HepG2 (cell line): Measurements from ENCODE around the gene SOCS3. TPM values are rescaled to one million over a fixed set of nuclear protein-coding genes. Genes with fewer than 3 reads are reported as not detected.

ENCODE experiments used
- ARNT ChIP-seq: fragments of 450-650 bp; IDR thresholded peaks from 2 replicates; pipeline ENCODE4 v1.6.1; 2017
- CEBPB ChIP-seq: IDR thresholded peaks from 2 replicates; pipeline ENCODE4 v1.6.1; 2011; ENCODE audit warnings: low read depth, low read length, improper control_type of control experiment, borderline replicate concordance
- CENPX ChIP-seq: sonication (generic); formaldehyde crosslinking; IDR thresholded peaks from 2 replicates; pipeline ENCODE4 v1.9.0; 2021; ENCODE audit warnings: mild to moderate bottlenecking, missing genetic modification reagents, moderate library complexity
- FOSL2 ChIP-seq: sonication (generic); formaldehyde crosslinking; IDR thresholded peaks from 2 replicates; pipeline ENCODE4 v1.4.0; 2020; ENCODE audit warnings: missing genetic modification reagents
- IRX3 ChIP-seq: sonication (generic); formaldehyde crosslinking; IDR thresholded peaks from 2 replicates; pipeline ENCODE4 v1.8.1; 2023; ENCODE audit warnings: mild to moderate bottlenecking, low read depth, missing genetic modification reagents, borderline replicate concordance
- MED8 ChIP-seq: sonication (generic); formaldehyde crosslinking; IDR thresholded peaks from 2 replicates; pipeline ENCODE4 v1.8.1; 2023; ENCODE audit warnings: mild to moderate bottlenecking, missing genetic modification reagents; ENCODE audit not compliant: insufficient replicate concordance
- MTF1 ChIP-seq: sonication (generic); formaldehyde crosslinking; IDR thresholded peaks from 2 replicates; pipeline ENCODE4 v1.5.0; 2020; ENCODE audit warnings: missing genetic modification reagents
- RBAK ChIP-seq: sonication (generic); formaldehyde crosslinking; IDR thresholded peaks from 2 replicates; pipeline ENCODE4 v1.5.1; 2020; ENCODE audit warnings: mild to moderate bottlenecking, missing genetic modification reagents
- TBP ChIP-seq: sonication (generic); formaldehyde crosslinking; IDR thresholded peaks from 2 replicates; pipeline ENCODE4 v1.5.0; 2020; ENCODE audit warnings: missing genetic modification reagents
- THAP11 ChIP-seq: IDR thresholded peaks from 2 replicates; pipeline ENCODE4 v1.6.1; 2016; ENCODE audit warnings: missing biosample characterization, missing genetic modification reagents
- ZNF101 ChIP-seq: sonication (generic); formaldehyde crosslinking; IDR thresholded peaks from 2 replicates; pipeline ENCODE4 v1.4.0; 2020; ENCODE audit warnings: mild to moderate bottlenecking, low read depth, missing genetic modification reagents, borderline replicate concordance
- ZNF24 ChIP-seq: fragments of 450-650 bp; IDR thresholded peaks from 2 replicates; pipeline ENCODE4 v1.6.1; 2017; ENCODE audit warnings: antibody characterized with exemption, mild to moderate bottlenecking
- ZNF33B ChIP-seq: sonication (generic); formaldehyde crosslinking; IDR thresholded peaks from 2 replicates; pipeline ENCODE4 v1.5.1; 2020; ENCODE audit warnings: mild to moderate bottlenecking, missing genetic modification reagents
- ZNF543 ChIP-seq: sonication (generic); formaldehyde crosslinking; IDR thresholded peaks from 2 replicates; pipeline ENCODE4 v1.4.0; 2020; ENCODE audit warnings: mild to moderate bottlenecking, missing genetic modification reagents
- ZNF761 ChIP-seq: sonication (generic); formaldehyde crosslinking; conservative IDR thresholded peaks from 2 replicates; pipeline ENCODE4 v1.4.0; 2020; ENCODE audit warnings: mild to moderate bottlenecking, missing genetic modification reagents
- ZSCAN21 ChIP-seq: sonication (generic); formaldehyde crosslinking; IDR thresholded peaks from 2 replicates; pipeline ENCODE4 v1.8.0; 2022; ENCODE audit warnings: mild to moderate bottlenecking, missing genetic modification reagents, moderate library complexity, borderline replicate concordance
- polyA plus RNA-seq, 8 experiments: library from polyadenylated mRNA; depleted of rRNA in 3 of 8; stranded (reverse) in 7 of 8; unstranded in 1 of 8; fragments of >200 nt; fragmentation: Illumina TruSeq in 4 of 8; extraction: Trizol in 4 of 8; gene quantifications; 2 replicates each; pipeline versions ENCODE4 v1.2.1 to v1.2.3, GENCODE V29; 2011 to 2016; ENCODE audit warnings: low read depth in 4 of 8, missing spikeins in 1 of 8, mixed read lengths in 1 of 8; ENCODE audit not compliant: insufficient read depth in 1 of 8
- total RNA-seq, 5 experiments: library from RNA; depleted of rRNA; stranded (reverse); fragments of >200 nt; fragmentation: Illumina TruSeq; extraction: Trizol; gene quantifications; 2 replicates each; pipeline ENCODE4 v1.2.3, GENCODE V29; 2016; ENCODE audit warnings: low read depth in 1 of 5
- TF ChIP-seq, protein P1 (sequence below): sonication (generic); formaldehyde crosslinking; IDR thresholded peaks from 2 replicates; pipeline ENCODE4 v1.4.0; 2020; ENCODE audit warnings: missing genetic modification reagents
- TF ChIP-seq, protein P2 (sequence below): sonication (generic); formaldehyde crosslinking; IDR thresholded peaks from 2 replicates; pipeline ENCODE4 v1.4.0; 2020; ENCODE audit warnings: missing genetic modification reagents
- TF ChIP-seq, protein P3 (sequence below): IDR thresholded peaks from 2 replicates; pipeline ENCODE4 v1.6.1; 2016; ENCODE audit warnings: control low read depth
- TF ChIP-seq, protein P4 (sequence below): sonication (generic); formaldehyde crosslinking; conservative IDR thresholded peaks from 2 replicates; pipeline ENCODE4 v1.4.0; 2020; ENCODE audit warnings: missing genetic modification reagents

The SOCS3 gene
- total and polyA plus RNA-seq, 2 of the 13 experiments (the other 11 are each of a cell fraction or from before 2014, with no cell fraction given): 0.77 to 2.4 TPM

DNA sequence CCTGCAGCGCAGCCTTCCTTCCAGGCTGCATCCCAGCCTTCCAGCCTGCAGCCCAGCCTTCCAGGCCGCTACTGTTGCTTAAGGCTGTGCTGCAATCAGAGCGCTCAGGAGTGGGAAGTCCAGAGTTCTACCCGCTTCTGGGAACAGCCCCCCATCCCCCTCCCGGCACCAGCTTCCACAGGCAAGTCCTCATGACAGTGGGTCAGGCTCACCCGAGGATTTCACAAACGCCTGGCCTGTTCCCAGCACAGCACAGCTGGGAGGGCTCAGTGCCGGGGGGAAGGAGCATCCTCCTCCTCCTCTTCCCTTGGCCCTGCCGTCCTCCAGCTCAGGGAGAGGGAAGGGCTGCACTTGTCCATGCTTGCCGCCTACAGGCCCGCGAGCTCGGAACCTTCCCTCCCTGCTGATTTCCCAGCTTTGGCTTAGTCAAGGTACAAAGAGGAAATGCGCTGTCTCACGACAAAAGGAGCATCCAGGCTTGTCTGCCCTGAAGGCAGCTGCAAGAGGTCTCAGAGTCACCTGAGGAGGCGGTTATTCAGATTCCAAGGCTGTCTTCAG is 8.3 kb downstream of the SOCS3 start (continued):
- TF ChIP-seq, protein P1, sequence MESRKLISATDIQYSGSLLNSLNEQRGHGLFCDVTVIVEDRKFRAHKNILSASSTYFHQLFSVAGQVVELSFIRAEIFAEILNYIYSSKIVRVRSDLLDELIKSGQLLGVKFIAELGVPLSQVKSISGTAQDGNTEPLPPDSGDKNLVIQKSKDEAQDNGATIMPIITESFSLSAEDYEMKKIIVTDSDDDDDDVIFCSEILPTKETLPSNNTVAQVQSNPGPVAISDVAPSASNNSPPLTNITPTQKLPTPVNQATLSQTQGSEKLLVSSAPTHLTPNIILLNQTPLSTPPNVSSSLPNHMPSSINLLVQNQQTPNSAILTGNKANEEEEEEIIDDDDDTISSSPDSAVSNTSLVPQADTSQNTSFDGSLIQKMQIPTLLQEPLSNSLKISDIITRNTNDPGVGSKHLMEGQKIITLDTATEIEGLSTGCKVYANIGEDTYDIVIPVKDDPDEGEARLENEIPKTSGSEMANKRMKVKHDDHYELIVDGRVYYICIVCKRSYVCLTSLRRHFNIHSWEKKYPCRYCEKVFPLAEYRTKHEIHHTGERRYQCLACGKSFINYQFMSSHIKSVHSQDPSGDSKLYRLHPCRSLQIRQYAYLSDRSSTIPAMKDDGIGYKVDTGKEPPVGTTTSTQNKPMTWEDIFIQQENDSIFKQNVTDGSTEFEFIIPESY: peak; percentile 42; the same call in 1 of the 2 replicates
- TF ChIP-seq MTF1 (CRISPR knock-in tag): no peak
- no peak for TF ChIP-seq CENPX (CRISPR knock-in tag)
- peak; percentile 64 for TF ChIP-seq THAP11 (CRISPR knock-in tag)
- no peak for TF ChIP-seq ZNF761
- peak; percentile 71 for TF ChIP-seq FOSL2
- TF ChIP-seq ZSCAN21: no peak; the same call in 1 of the 2 replicates
- peak; percentile 94 for TF ChIP-seq CEBPB
- no peak for TF ChIP-seq RBAK (CRISPR knock-in tag)
- TF ChIP-seq ZNF543 (CRISPR knock-in tag): no peak
- TF ChIP-seq, protein P2, sequence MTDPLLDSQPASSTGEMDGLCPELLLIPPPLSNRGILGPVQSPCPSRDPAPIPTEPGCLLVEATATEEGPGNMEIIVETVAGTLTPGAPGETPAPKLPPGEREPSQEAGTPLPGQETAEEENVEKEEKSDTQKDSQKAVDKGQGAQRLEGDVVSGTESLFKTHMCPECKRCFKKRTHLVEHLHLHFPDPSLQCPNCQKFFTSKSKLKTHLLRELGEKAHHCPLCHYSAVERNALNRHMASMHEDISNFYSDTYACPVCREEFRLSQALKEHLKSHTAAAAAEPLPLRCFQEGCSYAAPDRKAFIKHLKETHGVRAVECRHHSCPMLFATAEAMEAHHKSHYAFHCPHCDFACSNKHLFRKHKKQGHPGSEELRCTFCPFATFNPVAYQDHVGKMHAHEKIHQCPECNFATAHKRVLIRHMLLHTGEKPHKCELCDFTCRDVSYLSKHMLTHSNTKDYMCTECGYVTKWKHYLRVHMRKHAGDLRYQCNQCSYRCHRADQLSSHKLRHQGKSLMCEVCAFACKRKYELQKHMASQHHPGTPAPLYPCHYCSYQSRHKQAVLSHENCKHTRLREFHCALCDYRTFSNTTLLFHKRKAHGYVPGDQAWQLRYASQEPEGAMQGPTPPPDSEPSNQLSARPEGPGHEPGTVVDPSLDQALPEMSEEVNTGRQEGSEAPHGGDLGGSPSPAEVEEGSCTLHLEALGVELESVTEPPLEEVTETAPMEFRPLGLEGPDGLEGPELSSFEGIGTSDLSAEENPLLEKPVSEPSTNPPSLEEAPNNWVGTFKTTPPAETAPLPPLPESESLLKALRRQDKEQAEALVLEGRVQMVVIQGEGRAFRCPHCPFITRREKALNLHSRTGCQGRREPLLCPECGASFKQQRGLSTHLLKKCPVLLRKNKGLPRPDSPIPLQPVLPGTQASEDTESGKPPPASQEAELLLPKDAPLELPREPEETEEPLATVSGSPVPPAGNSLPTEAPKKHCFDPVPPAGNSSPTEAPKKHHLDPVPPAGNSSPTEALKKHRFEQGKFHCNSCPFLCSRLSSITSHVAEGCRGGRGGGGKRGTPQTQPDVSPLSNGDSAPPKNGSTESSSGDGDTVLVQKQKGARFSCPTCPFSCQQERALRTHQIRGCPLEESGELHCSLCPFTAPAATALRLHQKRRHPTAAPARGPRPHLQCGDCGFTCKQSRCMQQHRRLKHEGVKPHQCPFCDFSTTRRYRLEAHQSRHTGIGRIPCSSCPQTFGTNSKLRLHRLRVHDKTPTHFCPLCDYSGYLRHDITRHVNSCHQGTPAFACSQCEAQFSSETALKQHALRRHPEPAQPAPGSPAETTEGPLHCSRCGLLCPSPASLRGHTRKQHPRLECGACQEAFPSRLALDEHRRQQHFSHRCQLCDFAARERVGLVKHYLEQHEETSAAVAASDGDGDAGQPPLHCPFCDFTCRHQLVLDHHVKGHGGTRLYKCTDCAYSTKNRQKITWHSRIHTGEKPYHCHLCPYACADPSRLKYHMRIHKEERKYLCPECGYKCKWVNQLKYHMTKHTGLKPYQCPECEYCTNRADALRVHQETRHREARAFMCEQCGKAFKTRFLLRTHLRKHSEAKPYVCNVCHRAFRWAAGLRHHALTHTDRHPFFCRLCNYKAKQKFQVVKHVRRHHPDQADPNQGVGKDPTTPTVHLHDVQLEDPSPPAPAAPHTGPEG (CRISPR knock-in tag): no peak
- TF ChIP-seq TBP (CRISPR knock-in tag): no peak
- TF ChIP-seq, protein P3, sequence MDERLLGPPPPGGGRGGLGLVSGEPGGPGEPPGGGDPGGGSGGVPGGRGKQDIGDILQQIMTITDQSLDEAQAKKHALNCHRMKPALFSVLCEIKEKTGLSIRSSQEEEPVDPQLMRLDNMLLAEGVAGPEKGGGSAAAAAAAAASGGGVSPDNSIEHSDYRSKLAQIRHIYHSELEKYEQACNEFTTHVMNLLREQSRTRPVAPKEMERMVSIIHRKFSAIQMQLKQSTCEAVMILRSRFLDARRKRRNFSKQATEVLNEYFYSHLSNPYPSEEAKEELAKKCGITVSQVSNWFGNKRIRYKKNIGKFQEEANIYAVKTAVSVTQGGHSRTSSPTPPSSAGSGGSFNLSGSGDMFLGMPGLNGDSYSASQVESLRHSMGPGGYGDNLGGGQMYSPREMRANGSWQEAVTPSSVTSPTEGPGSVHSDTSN: no peak
- TF ChIP-seq, protein P4, sequence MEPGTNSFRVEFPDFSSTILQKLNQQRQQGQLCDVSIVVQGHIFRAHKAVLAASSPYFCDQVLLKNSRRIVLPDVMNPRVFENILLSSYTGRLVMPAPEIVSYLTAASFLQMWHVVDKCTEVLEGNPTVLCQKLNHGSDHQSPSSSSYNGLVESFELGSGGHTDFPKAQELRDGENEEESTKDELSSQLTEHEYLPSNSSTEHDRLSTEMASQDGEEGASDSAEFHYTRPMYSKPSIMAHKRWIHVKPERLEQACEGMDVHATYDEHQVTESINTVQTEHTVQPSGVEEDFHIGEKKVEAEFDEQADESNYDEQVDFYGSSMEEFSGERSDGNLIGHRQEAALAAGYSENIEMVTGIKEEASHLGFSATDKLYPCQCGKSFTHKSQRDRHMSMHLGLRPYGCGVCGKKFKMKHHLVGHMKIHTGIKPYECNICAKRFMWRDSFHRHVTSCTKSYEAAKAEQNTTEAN (CRISPR knock-in tag): no peak
- no peak for TF ChIP-seq ZNF101 (CRISPR knock-in tag)
- TF ChIP-seq IRX3 (CRISPR knock-in tag): no peak
- no peak for TF ChIP-seq ARNT
- TF ChIP-seq MED8: no peak
- no peak for TF ChIP-seq ZNF33B
- TF ChIP-seq ZNF24: no peak
